ENCODE results near the gene EML2. TPM values are rescaled to one million over a fixed set of nuclear protein-coding genes. Genes with fewer than 3 reads are reported as not detected.
A peak's percentile ranks its signal among the peaks of the same experiment; 100 is the strongest.

Gene EML2
- total RNA-seq, 2 donors from 2014 or later: 96.2 to 106 TPM

GRCh38 chr19:45592366-45592765 lies 46.8 kb downstream of the EML2 start:
- Histone ChIP-seq H3K27me3 (no peaks in the 10 kb centered on the region), H3K36me3 (no peaks in the 10 kb centered on the region)
- intact Hi-C loops (cut with DNase I): no loop called here

GRCh38 chr19:45591638-45592005 lies 47.6 kb downstream of the EML2 start:
- Histone ChIP-seq H3K9me3 (no peaks in the 10 kb centered on the region), H3K4me1 (no peaks in the 10 kb centered on the region), H3K27ac (no peak overlapping the region), H3K9ac (ENCODE audit: low read depth in 2 of 2, low read length in 2 of 2) (no peak overlapping the region), H3K36me3 (no peaks in the 10 kb centered on the region), H3K27me3 (no peaks in the 10 kb centered on the region), H3K4me3 (no peak overlapping the region)
- no peak for TF ChIP-seq CTCF (IDR thresholded peaks at IDR 0.05)
- intact Hi-C loops (cut with DNase I): no loop called here
- DNase-seq: no peak

More at GRCh38 chr19:45592366-45592765, 46.8 kb downstream of the EML2 start:
- H3K9ac ChIP-seq (ENCODE audit: low read depth in 2 of 2, low read length in 2 of 2): no peak overlapping the region
- no peak for TF ChIP-seq CTCF (IDR thresholded peaks at IDR 0.05)
- H3K9me3 ChIP-seq: no peaks in the 10 kb centered on the region
- DNase-seq: no peak
- H3K27ac ChIP-seq: no peak overlapping the region
- H3K4me1 ChIP-seq: no peaks in the 10 kb centered on the region
- H3K4me3 ChIP-seq: no peak overlapping the region

GRCh38 chr19:45591004-45591637 lies 48.1 kb downstream of the EML2 start:
- no peaks in the 10 kb centered on the region for H3K36me3 ChIP-seq
- H3K9me3 ChIP-seq: no peaks in the 10 kb centered on the region
- H3K27ac ChIP-seq: no peak overlapping the region
- intact Hi-C loops (cut with DNase I): no loop called here
- H3K9ac ChIP-seq (ENCODE audit: low read depth in 2 of 2, low read length in 2 of 2): no peak overlapping the region
- H3K27me3 ChIP-seq: no peaks in the 10 kb centered on the region
- DNase-seq: peak; percentile 68
- peak; percentile 38 for TF ChIP-seq CTCF (IDR thresholded peaks at IDR 0.05)
- no peaks in the 10 kb centered on the region for H3K4me1 ChIP-seq
- no peak overlapping the region for H3K4me3 ChIP-seq

- no peak overlapping the region for H3K4me3 ChIP-seq
- no peaks in the 10 kb centered on the region for H3K4me1 ChIP-seq
- TF ChIP-seq CTCF (IDR thresholded peaks at IDR 0.05): no peak
Observed at GRCh38 chr19:45590300-45591003, 48.7 kb downstream of the EML2 start.

GRCh38 chr19:45589768-45590167 lies 49.4 kb downstream of the EML2 start:
- no peaks in the 10 kb centered on the region for H3K36me3 ChIP-seq
- H3K9ac ChIP-seq (ENCODE audit: low read depth in 2 of 2, low read length in 2 of 2): no peak overlapping the region
- DNase-seq: no peak
- no peak overlapping the region for H3K27ac ChIP-seq
- H3K9me3 ChIP-seq: no peaks in the 10 kb centered on the region
- no peak for TF ChIP-seq CTCF (IDR thresholded peaks at IDR 0.05)
- no peak overlapping the region for H3K4me3 ChIP-seq
- H3K27me3 ChIP-seq: no peaks in the 10 kb centered on the region
- intact Hi-C loops (cut with DNase I): no loop called here
- H3K4me1 ChIP-seq: no peaks in the 10 kb centered on the region

More at GRCh38 chr19:45590300-45591003, 48.7 kb downstream of the EML2 start:
- no peaks in the 10 kb centered on the region for H3K9me3 ChIP-seq
- no peak overlapping the region for H3K9ac ChIP-seq (ENCODE audit: low read depth in 2 of 2, low read length in 2 of 2)
- H3K27me3 ChIP-seq: no peaks in the 10 kb centered on the region
- no peak overlapping the region for H3K27ac ChIP-seq
- DNase-seq: no peak
- no peaks in the 10 kb centered on the region for H3K36me3 ChIP-seq
- intact Hi-C loops (cut with DNase I): no loop called here

Data from colonic mucosa (tissue), 4 donors.